ENCODE results near the gene RELL2.
A peak's percentile ranks its signal among the peaks of the same experiment; 100 is the strongest.

Gene RELL2

DNA sequence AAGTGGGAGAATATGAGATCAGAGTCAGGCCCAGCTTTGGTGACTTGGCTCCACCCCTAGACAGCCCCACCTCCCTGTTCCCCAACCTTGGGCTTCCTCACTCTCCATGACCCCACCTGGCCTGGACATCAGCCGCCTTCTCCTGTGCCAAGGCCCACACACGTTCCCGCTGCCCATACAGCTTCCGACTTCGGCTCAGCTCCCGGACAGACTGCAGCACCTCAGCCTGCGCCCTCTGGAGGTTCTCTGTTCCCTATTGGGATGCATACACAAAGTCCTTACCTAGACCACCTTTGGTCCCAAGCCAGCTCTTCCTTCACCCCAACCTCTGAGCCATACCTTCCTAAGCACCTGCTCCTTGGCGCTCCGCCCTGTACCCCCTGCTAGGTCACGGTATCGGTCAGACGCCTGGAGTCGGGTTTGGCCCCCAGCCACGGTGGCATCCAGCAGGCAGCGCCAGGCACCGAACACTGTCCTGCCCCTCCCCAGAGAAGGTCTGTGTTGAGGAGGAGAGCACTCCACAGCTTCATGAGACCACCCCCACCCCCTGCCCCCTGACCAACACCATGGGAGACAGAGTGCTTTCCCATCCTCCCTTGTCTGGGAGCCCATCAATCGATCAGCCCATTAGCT, 12.4 kb downstream of the RELL2 start:
- peak; percentile 35 for DNase-seq (ENCODE audit: low spot score)

DNA sequence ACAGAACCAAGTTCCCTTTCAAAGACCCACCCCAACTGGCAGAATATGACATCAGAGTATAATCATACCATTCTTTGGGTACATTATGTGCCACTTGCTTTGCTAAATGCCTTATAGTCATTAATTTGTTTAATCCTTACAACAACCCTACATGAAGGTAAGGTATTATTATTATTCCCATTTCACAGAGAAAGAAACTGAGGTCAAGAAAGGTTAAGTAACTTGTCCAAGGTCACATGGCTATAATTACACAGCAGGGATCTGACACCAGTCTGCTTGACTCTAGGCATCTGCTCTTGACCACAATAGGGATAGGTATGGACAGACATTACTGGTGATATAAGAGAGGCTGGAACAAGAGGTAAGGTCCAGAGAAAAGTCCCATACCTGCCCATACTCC, 13.2 kb downstream of the RELL2 start:
- DNase-seq (ENCODE audit: low spot score) = no peak

DNA sequence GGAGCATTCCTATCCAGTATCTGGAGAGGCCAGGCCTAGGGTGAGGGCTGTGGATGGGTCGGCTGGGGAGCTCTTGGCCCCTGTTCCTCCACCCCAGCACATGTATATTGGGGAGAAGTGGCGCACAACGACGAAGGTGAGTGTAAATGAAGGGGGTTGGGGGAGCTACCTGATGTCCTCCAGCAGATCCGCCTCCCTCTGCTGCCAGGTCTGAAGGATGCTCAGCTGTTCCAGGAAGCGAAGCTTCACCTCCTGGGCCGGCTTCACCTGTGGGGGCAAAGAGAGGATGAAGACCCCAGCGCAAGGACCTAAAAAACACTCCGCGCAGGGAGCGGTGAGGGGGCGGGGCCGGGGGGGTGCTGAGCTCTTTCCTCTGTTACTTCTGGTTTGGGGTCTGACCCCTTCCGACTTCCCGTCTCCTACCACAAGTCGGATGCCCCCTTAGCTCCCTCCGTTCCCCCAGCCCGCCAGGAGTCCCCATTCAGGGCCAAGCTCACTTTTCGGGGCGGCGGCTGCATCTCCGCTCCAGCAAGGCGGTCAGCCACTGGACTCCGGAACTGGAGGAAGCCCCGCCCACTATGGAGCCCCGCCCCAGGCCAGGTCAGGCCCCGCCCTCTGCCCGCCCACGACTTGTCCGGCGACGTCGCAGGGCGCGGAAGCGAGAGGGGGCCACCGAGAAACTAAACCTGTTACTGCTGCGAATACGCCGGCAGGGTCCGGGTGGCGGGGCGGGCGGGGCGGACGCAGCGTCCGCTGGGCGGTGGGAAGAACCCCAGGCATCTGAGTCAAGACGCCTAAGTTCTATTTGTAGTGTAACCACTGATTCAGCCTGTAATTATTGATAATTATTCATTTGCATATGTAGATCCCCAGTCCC, 14.3 kb downstream of the RELL2 start, which contains the start of gene FCHSD1:
Gene FCHSD1 (minus strand): TSS at position 568 of the 877 bp plus-strand sequence. CDS start 50 bp downstream, at position 518.
- DNase-seq (ENCODE audit: low spot score) = peak; percentile 97

DNA sequence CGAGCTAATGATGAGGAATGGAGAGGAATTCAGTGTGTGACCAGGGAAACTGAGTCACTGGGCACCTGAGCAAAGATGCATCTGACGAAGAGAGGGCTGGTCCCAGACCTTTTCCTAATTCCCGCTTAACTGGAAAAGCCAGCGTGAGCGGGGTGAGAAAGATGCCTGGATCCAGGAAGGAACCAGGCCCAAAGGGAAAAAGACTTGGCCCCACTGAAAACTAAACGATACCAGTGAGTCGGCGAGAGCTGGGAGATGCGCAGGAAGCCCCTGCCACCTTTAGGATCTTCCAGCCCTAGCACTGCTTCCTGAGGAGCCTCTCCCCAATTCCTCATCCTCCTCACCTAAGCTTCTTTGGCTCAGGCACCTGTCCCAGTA, 14.9 kb downstream of the RELL2 start:
- DNase-seq (ENCODE audit: low spot score) = no peak

GRCh38 chr5:141654298-141654697, 17.5 kb downstream of the RELL2 start:
- DNase-seq (ENCODE audit: low spot score) = no peak

DNA sequence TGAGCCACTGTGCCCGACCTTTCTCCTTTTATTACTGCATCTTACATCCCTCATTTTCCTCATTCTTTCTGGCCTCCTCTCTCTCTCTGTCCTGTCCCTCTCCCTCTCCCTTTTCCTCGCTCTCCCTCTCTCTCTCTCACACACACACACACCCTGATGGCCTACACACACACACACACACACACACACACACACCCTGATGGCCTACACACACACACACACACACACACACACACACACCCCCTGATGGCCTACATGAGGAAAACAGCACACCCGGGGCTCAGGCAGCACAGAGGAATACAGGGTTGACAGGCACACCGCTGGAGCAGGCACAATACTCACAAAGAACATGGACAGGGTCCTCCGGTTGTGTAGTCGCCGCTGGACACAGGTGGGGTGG, 18.2 kb downstream of the RELL2 start:
- no peak for DNase-seq (ENCODE audit: low spot score)

DNA sequence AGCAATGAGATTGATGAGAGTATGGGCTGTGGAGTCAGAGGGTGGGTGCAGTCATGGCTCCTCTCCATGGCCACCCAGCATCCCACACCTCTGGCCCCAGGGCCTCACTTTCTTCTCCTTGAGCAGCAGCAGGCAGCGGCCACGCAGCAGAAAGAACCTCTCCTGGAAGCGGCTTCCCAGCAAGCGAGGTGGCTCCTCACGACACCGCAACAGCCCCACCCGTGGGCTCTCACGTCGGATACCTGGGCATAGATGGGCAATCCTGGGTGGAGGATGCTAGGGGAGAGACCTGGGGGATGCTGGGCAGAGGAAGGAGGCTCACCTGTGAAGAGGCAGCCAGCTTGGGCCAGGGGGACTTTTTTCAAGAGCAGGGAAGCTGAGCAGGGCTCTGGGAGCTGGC, 19.6 kb downstream of the RELL2 start:
- DNase-seq (ENCODE audit: low spot score) = no peak

- DNase-seq (ENCODE audit: low spot score) = no peak
Measured at GRCh38 chr5:141657404-141657803, 20.6 kb downstream of the RELL2 start.

- no peak for DNase-seq (ENCODE audit: low spot score)
Measured at GRCh38 chr5:141657937-141658545, 21.2 kb downstream of the RELL2 start.

DNA sequence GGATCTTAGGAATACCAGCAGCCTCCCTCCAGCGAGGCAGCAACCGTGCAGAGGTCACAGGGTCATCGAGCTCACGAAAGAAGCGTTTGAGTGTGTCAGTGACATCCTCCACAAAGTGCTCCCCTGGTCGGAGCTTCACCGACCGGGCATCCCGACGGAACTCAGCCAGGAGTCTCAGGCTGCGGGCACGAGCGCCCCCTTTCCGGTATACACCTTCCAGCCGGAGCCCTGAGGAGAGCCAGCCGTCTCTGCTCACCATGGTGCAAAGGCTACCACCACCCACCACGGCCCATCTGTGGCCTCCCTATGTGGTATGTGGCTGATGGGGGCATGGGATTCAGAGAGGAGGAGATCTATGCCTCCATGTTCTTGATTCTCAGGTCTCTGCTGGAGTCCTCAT, 25.2 kb downstream of the RELL2 start:
- DNase-seq (ENCODE audit: low spot score) = no peak

GRCh38 chr5:141663506-141663905, 26.7 kb downstream of the RELL2 start:
- DNase-seq (ENCODE audit: low spot score) = no peak

DNA sequence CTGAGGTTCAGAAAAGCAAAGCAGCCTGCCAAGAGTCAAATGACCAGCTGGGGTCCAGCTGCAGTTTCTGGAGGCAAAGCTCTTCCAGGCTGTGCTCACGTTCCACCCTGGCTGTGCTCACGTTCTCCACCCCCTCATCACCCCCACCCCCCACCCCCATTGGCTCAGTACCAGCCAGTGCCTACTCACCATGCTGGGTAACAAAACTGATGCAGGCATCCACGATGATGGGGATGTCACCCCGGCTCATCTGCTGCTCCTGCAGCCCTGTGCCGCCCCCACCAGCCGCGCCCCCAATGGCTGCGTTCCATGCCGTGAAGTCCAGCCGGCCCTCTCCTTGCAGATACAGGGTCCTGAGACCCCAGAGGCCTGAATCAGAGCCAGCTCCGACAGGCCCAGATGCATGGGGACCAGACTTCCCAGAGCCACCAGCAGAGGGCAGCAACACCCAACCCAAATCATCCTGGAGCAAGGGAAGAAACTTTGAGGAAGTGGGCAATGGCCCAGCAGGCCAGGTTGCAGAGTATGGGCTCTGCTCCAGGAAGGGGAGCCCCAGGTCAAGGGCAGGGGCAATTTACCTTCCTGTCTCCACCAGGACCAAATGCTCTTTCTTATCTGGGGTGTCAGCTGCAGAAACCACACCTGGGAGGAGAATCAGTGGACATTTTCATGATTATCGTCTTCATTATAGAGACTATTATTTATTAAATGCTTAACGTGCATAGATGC, 28.1 kb downstream of the RELL2 start:
- peak; percentile 86 for DNase-seq (ENCODE audit: low spot score)

DNA sequence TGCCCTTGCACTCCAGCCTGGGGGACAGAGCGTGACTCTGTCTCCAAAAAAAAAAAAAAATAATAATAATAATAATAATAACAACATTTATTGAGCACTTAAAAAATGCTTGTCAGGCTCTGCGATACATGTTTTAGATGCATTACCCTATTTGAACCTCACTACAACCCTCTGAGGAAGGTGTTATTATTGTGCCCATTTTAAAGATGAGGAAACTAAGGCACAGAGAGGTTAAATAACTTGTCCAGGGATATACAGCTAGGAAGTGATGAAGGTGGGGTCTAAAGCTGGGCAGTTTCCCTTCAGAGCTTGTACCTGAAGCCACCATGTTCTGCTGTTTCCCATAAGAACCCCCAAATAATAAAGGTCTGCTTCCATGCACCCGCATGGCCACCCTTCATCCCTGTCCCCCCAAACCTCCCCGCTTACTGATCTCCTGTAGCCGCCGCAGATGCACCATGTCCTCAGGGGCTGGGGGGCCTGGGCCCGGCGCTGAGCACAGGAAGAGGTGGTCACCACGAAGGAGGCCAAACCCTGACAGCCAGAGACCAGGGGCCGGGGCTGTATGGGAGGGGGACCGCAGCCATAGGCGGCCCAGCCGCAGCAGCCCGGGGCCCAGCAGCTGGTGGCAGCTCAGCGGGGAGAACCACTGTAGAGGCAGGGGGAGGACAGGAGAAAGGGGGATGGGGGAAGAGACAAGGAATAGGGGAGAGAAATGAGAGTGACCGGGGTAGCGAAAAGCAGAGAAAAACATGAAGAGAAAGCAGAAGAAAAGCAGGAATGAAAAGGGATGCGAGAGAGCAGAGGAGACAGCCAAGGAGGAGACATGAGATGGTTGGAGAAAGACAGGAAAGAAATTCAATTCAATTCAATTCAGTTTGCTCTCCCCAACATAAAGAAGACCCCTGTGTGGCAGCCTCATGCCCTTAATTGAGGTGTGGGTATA, 29.5 kb downstream of the RELL2 start:
- DNase-seq (ENCODE audit: low spot score) = no peak

GRCh38 chr5:141668601-141669265, 31.9 kb downstream of the RELL2 start:
- no peak for DNase-seq (ENCODE audit: low spot score)

- no peak for DNase-seq (ENCODE audit: low spot score)
Measured at GRCh38 chr5:141669520-141669919, 32.7 kb downstream of the RELL2 start.

DNA sequence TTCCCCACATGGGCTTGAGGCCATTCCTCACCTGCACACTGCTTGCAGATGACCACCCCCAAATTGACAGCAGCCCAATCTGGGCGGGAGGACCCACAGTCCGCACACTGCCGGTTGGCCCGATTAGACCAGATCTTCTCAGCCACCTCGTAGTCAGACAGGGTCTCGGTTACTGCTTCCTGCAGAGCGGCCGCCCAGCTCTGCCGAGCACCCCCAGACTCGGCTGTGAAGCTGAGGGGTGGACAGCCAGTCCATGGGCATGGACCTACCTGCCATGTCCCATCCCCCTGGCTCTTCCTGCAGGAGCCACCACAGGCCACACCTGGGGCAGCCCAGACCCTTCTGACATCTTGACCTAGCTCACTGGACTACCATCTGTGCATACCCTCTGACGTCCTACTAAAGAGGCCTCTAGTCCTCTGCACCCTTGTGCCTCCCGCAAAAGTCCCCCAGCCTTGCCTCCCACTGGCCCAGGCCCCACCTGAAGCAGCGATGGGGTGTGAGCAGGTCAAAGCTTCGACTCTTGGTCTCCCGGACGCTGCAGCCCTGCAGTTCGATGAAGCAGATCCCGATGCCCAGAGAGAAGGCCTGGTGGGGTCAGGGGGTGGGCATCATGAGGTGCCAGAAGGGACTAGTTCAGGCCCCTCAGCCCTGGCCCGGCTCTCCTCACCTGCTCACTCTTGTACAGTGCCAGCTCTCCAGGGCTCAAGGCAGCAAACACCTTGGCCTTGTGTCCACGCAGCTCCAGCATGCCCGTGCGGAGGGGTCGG, 35.5 kb downstream of the RELL2 start:
- no peak for DNase-seq (ENCODE audit: low spot score)

DNA sequence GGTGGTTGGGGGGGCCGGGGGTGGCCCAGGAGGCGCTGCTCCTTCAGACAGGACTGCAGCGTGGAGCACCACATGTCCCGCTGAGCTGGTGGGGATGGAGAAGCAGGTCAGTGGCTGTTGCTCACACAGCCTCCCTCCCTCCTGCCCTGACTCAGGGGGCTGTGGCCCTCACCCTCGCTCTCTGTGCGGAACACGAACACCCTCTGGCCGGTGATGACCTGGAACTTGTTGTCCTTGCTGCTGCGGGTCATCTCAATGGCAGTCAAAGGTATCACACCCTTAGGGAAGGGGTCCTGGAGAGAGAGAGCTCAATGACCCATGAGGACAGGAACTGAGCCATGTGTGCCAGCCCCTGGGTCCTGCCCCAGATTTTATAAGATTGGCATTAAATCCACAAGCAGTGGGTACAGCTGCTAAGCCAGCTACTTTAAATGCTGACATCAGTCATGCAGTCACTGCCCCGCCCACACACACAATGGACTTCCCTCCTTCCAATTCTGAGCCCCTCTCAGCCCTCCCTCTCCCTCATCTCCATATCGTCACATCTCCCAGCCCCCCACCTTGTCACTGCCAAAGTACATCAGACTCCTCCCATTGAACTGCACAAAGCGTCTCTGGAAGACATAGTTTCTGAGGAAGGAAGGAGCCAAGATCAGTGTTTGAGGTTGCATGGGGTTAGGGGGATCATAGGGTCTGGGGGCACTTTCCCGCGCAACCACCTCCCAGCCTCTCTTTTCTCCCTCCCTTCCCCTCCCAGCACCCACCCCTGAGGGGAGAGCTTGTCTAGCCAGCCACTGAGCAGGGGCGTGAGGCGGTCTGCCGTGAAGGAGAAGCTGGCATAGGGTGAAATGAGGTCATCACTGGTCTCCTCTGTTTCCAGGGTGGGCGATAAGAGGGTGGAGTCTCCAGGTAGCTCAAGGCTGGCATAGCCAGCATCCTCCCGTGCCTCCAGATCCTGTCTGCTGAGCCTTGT, 36.3 kb downstream of the RELL2 start:
- no peak for DNase-seq (ENCODE audit: low spot score)

DNA sequence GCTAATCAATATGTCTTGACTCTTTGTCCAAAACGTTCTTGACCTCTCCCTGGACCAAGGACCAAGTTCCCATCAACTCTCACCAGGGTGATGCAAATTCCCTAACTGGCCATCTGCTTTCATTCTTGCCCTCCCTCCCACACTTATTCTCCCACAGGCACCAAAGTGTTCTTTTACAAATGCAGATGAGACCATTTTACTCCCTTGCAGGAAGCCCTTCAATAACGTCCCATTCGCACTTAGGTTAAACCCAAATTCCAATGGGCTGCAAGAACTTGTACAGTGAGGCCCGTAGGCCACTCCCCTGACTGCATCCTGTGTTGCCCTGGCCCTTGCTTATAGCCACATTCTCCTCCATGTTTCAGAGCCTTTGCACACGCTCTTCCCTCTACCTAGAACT, 38.0 kb downstream of the RELL2 start:
- no peak for DNase-seq (ENCODE audit: low spot score)

GRCh38 chr5:141675672-141676071, 38.9 kb downstream of the RELL2 start:
- no peak for DNase-seq (ENCODE audit: low spot score)

Measured in ecto neural progenitor cell (in vitro differentiated cells).